Breast epithelium (tissue), 3 donors: Measurements from ENCODE around the gene GNAI3.

Experiments used
- POLR2A ChIP-seq: fragments of 450-650 bp; IDR thresholded peaks from one replicate; pipeline ENCODE4 v1.6.1; 2016; ENCODE audit warnings: antibody characterized with exemption, mild to moderate bottlenecking, moderate library complexity
- POLR2AphosphoS5 ChIP-seq, 3 donors: sonication (generic); formaldehyde crosslinking; IDR thresholded peaks; one replicate each; pipeline ENCODE4 v1.6.1; 2017; ENCODE audit warnings: antibody characterized with exemption in 3 of 3
- TF ChIP-seq, protein P1 (sequence below), 3 donors: fragments of 450-650 bp; IDR thresholded peaks; one replicate each; pipeline ENCODE4 v1.5.1; 2016 to 2017; ENCODE audit warnings: antibody characterized with exemption in 3 of 3, mild to moderate bottlenecking in 3 of 3, moderate library complexity in 3 of 3

DNA sequence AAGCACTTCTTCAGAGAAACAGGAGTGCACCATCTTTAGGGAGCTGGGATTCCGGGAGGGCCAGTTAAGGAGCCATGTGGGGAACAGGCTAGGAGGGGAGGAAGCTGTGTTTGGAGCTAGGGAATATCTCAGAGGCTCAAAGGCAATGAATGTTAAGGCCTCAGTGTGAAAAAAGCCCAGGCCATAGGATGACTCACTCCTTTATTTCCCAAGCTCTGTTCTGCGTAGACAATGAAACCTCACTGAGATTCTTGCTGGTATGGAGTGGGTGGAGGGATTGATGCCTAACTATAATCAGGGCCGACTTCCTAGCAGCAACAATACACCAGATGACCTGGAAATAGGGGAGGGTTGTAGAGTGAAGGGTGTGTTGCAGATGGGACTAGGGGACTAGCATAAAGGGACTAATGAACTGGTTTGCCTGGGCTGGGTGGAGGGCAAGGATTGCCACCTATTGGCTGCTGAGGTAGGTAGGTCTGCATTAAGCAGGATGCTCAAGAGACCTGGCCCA, 68.9 kb downstream of the GNAI3 start:
- TF ChIP-seq, protein P1, sequence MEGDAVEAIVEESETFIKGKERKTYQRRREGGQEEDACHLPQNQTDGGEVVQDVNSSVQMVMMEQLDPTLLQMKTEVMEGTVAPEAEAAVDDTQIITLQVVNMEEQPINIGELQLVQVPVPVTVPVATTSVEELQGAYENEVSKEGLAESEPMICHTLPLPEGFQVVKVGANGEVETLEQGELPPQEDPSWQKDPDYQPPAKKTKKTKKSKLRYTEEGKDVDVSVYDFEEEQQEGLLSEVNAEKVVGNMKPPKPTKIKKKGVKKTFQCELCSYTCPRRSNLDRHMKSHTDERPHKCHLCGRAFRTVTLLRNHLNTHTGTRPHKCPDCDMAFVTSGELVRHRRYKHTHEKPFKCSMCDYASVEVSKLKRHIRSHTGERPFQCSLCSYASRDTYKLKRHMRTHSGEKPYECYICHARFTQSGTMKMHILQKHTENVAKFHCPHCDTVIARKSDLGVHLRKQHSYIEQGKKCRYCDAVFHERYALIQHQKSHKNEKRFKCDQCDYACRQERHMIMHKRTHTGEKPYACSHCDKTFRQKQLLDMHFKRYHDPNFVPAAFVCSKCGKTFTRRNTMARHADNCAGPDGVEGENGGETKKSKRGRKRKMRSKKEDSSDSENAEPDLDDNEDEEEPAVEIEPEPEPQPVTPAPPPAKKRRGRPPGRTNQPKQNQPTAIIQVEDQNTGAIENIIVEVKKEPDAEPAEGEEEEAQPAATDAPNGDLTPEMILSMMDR (IDR thresholded peaks at IDR 0.05) = no peak
- TF ChIP-seq POLR2A = no peak
- no peak for TF ChIP-seq POLR2AphosphoS5 (IDR thresholded peaks at IDR 0.05)
